ENCODE results near the gene ZBTB17. TPM values are rescaled to one million over a fixed set of nuclear protein-coding genes. Genes with fewer than 3 reads are reported as not detected.
"Not testable (repeated sequence)": the region's sequence is repeated elsewhere in the genome, so short reads cannot be mapped to it uniquely, and the experiment has no call there.

The ZBTB17 gene
- polyA plus RNA-seq, 1 experiment: 21.4 TPM

GRCh38 chr1:15931401-15931800, 44.5 kb downstream of the ZBTB17 start:
- Histone ChIP-seq H3K27ac (ENCODE audit: low read depth, low read length) (no peak overlapping the region), H3K4me3 (ENCODE audit: low read depth, low read length) (no peak overlapping the region), H3K9me3 (ENCODE audit: control insufficient read depth, insufficient read depth, low read length) (no peaks in the 10 kb centered on the region), H3K27me3 (ENCODE audit: control insufficient read depth, insufficient read depth, low read length) (no peaks in the 10 kb centered on the region)
- no peak for DNase-seq (ENCODE audit: low read depth, low spot score)
- ChIA-PET POLR2A (no interaction called here), CTCF (no interaction called here)
- no peak for TF ChIP-seq CTCF (IDR thresholded peaks at IDR 0.05; ENCODE audit: low read depth, low read length)

GRCh38 chr1:15928971-15929965, 46.6 kb downstream of the ZBTB17 start:
- CTCF ChIA-PET: no interaction called here
- no peak for DNase-seq (ENCODE audit: low read depth, low spot score)
- POLR2A ChIA-PET: no interaction called here
- TF ChIP-seq CTCF (IDR thresholded peaks at IDR 0.05; ENCODE audit: low read depth, low read length): no peak
- Histone ChIP-seq H3K27ac (ENCODE audit: low read depth, low read length) (no peak overlapping the region), H3K27me3 (ENCODE audit: control insufficient read depth, insufficient read depth, low read length) (no peaks in the 10 kb centered on the region), H3K9me3 (ENCODE audit: control insufficient read depth, insufficient read depth, low read length) (no peaks in the 10 kb centered on the region), H3K4me3 (ENCODE audit: low read depth, low read length) (no peak overlapping the region)

- H3K27me3 ChIP-seq (ENCODE audit: control insufficient read depth, insufficient read depth, low read length); H3K27ac ChIP-seq (ENCODE audit: low read depth, low read length); POLR2A ChIA-PET; H3K4me3 ChIP-seq (ENCODE audit: low read depth, low read length); H3K9me3 ChIP-seq (ENCODE audit: control insufficient read depth, insufficient read depth, low read length); DNase-seq (ENCODE audit: low read depth, low spot score): not testable (repeated sequence)
- CTCF ChIA-PET: interaction anchor here (0.7 to 1.5 kb wide), 4 partner anchors 13 to 139 kb away, joined by 3 to 9 read pairs (median 4); no protein-coding TSS in a partner anchor
Observed at GRCh38 chr1:15926448-15926847, 49.5 kb downstream of the ZBTB17 start.

- no peak overlapping the region for H3K27ac ChIP-seq (ENCODE audit: low read depth, low read length)
- DNase-seq (ENCODE audit: low read depth, low spot score): no peak
- no peaks in the 10 kb centered on the region for H3K27me3 ChIP-seq (ENCODE audit: control insufficient read depth, insufficient read depth, low read length)
- no peak overlapping the region for H3K4me3 ChIP-seq (ENCODE audit: low read depth, low read length)
- POLR2A ChIA-PET: interaction anchor here (0.6 kb wide), 1 partner anchor 1245 kb away, joined by 6 read pairs; no protein-coding TSS in a partner anchor
- no peak for TF ChIP-seq CTCF (IDR thresholded peaks at IDR 0.05; ENCODE audit: low read depth, low read length)
- CTCF ChIA-PET: interaction anchor here (0.6 to 3.7 kb wide), 2 partner anchors 89 to 108 kb away, joined by 3 to 18 read pairs; no protein-coding TSS in a partner anchor
- H3K9me3 ChIP-seq (ENCODE audit: control insufficient read depth, insufficient read depth, low read length): no peaks in the 10 kb centered on the region
Observed at GRCh38 chr1:15923241-15923640, 52.7 kb downstream of the ZBTB17 start.

GRCh38 chr1:15918962-15919715, 56.8 kb downstream of the ZBTB17 start:
- Histone ChIP-seq H3K27ac (ENCODE audit: low read depth, low read length) (no peak overlapping the region), H3K27me3 (ENCODE audit: control insufficient read depth, insufficient read depth, low read length) (no peaks in the 10 kb centered on the region), H3K4me3 (ENCODE audit: low read depth, low read length) (no peak overlapping the region), H3K9me3 (ENCODE audit: control insufficient read depth, insufficient read depth, low read length) (no peaks in the 10 kb centered on the region)
- TF ChIP-seq CTCF (IDR thresholded peaks at IDR 0.05; ENCODE audit: low read depth, low read length): no peak
- POLR2A ChIA-PET: no interaction called here
- CTCF ChIA-PET: no interaction called here
- DNase-seq (ENCODE audit: low read depth, low spot score): peak; percentile 33
